ENCODE results near the gene KBTBD13.

- TF ChIP-seq CTCF (IDR thresholded peaks at IDR 0.05) (no peak), POLR2A (IDR thresholded peaks at IDR 0.05) (no peak)
Measured at GRCh38 chr15:65059931-65060596, 16.5 kb upstream of the KBTBD13 start.
